Upper lobe of left lung (tissue), 4 donors: ENCODE data around the gene OR2AG1.

Experiments
- EP300 ChIP-seq, 4 donors: sonication (generic); formaldehyde crosslinking; IDR thresholded peaks; one replicate each; pipeline ENCODE4 v1.5.1; 2017; ENCODE audit warnings: antibody characterized with exemption in 4 of 4, control low read depth in 2 of 4
- TF ChIP-seq, protein P1 (sequence below), 6 experiments: fragments of 450-650 bp in 4 of 6; fragments of 200-600 bp in 2 of 6; sonication (generic) in 2 of 6; IDR thresholded peaks; one replicate each; pipeline ENCODE4 v1.5.1; 2016 to 2019; ENCODE audit warnings: antibody characterized with exemption in 6 of 6

DNA sequence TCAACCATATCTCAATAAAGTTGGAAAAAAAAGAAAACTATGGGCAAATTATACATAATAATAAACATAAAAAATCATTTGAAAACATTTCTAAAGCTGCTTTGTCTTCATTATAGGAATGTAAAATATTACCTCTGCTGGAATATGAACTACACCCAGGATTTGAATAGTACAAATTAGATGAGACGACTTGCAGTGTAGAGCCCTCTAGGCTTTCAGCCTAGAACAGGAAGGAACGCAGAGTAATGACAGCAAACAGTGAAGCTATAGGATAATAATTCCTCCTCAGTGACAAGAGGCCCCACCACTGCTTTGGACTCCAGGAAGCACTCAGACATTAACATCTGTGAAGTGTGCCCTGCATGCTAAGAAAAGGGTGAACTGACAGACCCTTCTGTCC is 7.7 kb downstream of the OR2AG1 start:
- TF ChIP-seq, protein P1, sequence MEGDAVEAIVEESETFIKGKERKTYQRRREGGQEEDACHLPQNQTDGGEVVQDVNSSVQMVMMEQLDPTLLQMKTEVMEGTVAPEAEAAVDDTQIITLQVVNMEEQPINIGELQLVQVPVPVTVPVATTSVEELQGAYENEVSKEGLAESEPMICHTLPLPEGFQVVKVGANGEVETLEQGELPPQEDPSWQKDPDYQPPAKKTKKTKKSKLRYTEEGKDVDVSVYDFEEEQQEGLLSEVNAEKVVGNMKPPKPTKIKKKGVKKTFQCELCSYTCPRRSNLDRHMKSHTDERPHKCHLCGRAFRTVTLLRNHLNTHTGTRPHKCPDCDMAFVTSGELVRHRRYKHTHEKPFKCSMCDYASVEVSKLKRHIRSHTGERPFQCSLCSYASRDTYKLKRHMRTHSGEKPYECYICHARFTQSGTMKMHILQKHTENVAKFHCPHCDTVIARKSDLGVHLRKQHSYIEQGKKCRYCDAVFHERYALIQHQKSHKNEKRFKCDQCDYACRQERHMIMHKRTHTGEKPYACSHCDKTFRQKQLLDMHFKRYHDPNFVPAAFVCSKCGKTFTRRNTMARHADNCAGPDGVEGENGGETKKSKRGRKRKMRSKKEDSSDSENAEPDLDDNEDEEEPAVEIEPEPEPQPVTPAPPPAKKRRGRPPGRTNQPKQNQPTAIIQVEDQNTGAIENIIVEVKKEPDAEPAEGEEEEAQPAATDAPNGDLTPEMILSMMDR (IDR thresholded peaks at IDR 0.05), result no peak
- no peak for TF ChIP-seq EP300 (IDR thresholded peaks at IDR 0.05)
